ENCODE data around the gene SNX3.

GRCh38 chr6:108171291-108171917 is 89.4 kb downstream of the SNX3 start:
- TF ChIP-seq ZNF274 (IDR thresholded peaks at IDR 0.05; ENCODE audit: low read depth, low read length) (no peak), YY1 (IDR thresholded peaks at IDR 0.05; ENCODE audit: insufficient read depth, insufficient read length) (no peak)
